ENCODE measurements around the gene ILDR2.

GRCh38 chr1:166906647-166907046 is 68.7 kb downstream of the ILDR2 start:
- TF ChIP-seq CTCF (IDR thresholded peaks at IDR 0.05; ENCODE audit: insufficient read depth, low read length), result no peak
- TF ChIP-seq REST (IDR thresholded peaks at IDR 0.05; ENCODE audit: insufficient replicate concordance, low read depth), result no peak
- no peak for TF ChIP-seq POLR2AphosphoS5 (IDR thresholded peaks at IDR 0.05; ENCODE audit: low read depth)
- TF ChIP-seq GABPA (IDR thresholded peaks at IDR 0.05; ENCODE audit: low read depth), result no peak
- no peak for TF ChIP-seq SPI1 (IDR thresholded peaks at IDR 0.05; ENCODE audit: borderline replicate concordance, low read depth)
